GM10266 (cell line): ENCODE results near the gene RBP4.

ENCODE experiments used
- DNase-seq: peaks from one replicate; pipeline ENCODE4 v3.0.0; 2012; ENCODE audit errors: extremely low spot score
- CTCF ChIP-seq: IDR thresholded peaks from 2 replicates; pipeline ENCODE4 v1.5.1; 2012; ENCODE audit warnings: mild to moderate bottlenecking, low read depth; ENCODE audit not compliant: control insufficient read depth, insufficient read depth; ENCODE audit errors: missing control alignments

The RBP4 gene

GRCh38 chr10:93603023-93603422 is 2.0 kb upstream of the RBP4 start:
- TF ChIP-seq CTCF = no peak
- no peak for DNase-seq

GRCh38 chr10:93601774-93602162 is 733 bp upstream of the RBP4 start:
- TF ChIP-seq CTCF = no peak
- DNase-seq = no peak

GRCh38 chr10:93600446-93601145 is 439 bp downstream of the RBP4 start:
- TF ChIP-seq CTCF = no peak
- no peak for DNase-seq

GRCh38 chr10:93599778-93600177 is 1.3 kb downstream of the RBP4 start:
- TF ChIP-seq CTCF = no peak
- no peak for DNase-seq

GRCh38 chr10:93599335-93599734 is 1.7 kb downstream of the RBP4 start:
- DNase-seq = no peak
- TF ChIP-seq CTCF = no peak

- TF ChIP-seq CTCF = no peak
- no peak for DNase-seq
These were observed 2.9 kb downstream of the RBP4 start for GRCh38 chr10:93598157-93598556.

GRCh38 chr10:93597075-93597599 is 3.9 kb downstream of the RBP4 start:
- TF ChIP-seq CTCF = no peak
- DNase-seq = no peak
